Left ventricle myocardium inferior (tissue), 1 donor: Measurements from ENCODE around the gene CHCHD5. TPM values are rescaled to one million over a fixed set of nuclear protein-coding genes. Genes with fewer than 3 reads are reported as not detected.

Experiments
- DNase-seq: peaks from one replicate; pipeline ENCODE4 v3.0.0-alpha.2; 2020
- H3K27ac ChIP-seq: fragments of 200-600 bp; replicated peaks from 2 replicates; pipeline ENCODE4 v1.8.0; 2021
- H3K27me3 ChIP-seq: fragments of 200-600 bp; 2 replicates; pipeline ENCODE4 v1.8.0; 2021; ENCODE audit warnings: low read depth
- H3K36me3 ChIP-seq: fragments of 200-600 bp; 2 replicates; pipeline ENCODE4 v1.8.0; 2021
- H3K4me1 ChIP-seq: fragments of 200-600 bp; 2 replicates; pipeline ENCODE4 v1.8.0; 2021
- H3K4me3 ChIP-seq: fragments of 200-600 bp; 2 replicates; pipeline ENCODE4 v1.8.0; 2021; ENCODE audit warnings: mild to moderate bottlenecking, moderate library complexity
- H3K9me3 ChIP-seq: fragments of 200-600 bp; replicated peaks from 2 replicates; pipeline ENCODE4 v1.8.0; 2021
- CTCF ChIP-seq: fragments of 200-600 bp; IDR thresholded peaks from 2 replicates; pipeline ENCODE4 v1.8.0; 2021; ENCODE audit warnings: antibody characterized with exemption, mild to moderate bottlenecking, borderline replicate concordance
- intact Hi-C: fragments of 100-400 bp; cut with micrococcal nuclease; formaldehyde crosslinking; loops from one replicate; pipeline ENCODE4 v1.11.0; 2022
- total RNA-seq: library from RNA; stranded (reverse); fragmentation: NEBNext Ultra II Directional; extraction: Animal tissue kit (Norgen Biotek cat#: 25700); gene quantifications from one replicate; pipeline ENCODE4 v1.2.1, GENCODE V29; 2021
- donor health status: DM: no; HTN: yes; CAD: no; lungs with severe emphysema.

Gene CHCHD5
- total RNA-seq, 1 donor from 2014 or later, result 19.2 TPM

GRCh38 chr2:112633708-112634107 is 49.3 kb downstream of the CHCHD5 start:
- no peak for TF ChIP-seq CTCF
- H3K36me3 ChIP-seq, result no peaks in the 10 kb centered on the region
- H3K27me3 ChIP-seq, result peaks cover 15% of the 10 kb centered on the region
- no peak for DNase-seq
- H3K9me3 ChIP-seq, result no peaks in the 10 kb centered on the region
- H3K4me1 ChIP-seq, result peaks cover 14% of the 10 kb centered on the region
- H3K4me3 ChIP-seq, result no peak overlapping the region
- H3K27ac ChIP-seq, result no peak overlapping the region
- intact Hi-C loops, result no loop called here

- H3K4me3 ChIP-seq, result no peak overlapping the region
- intact Hi-C loops, result no loop called here
- H3K4me1 ChIP-seq, result peaks cover 14% of the 10 kb centered on the region
- no peak for DNase-seq
- no peak overlapping the region for H3K27ac ChIP-seq
- H3K27me3 ChIP-seq, result peaks cover 11% of the 10 kb centered on the region
- no peaks in the 10 kb centered on the region for H3K9me3 ChIP-seq
- TF ChIP-seq CTCF, result no peak
- H3K36me3 ChIP-seq, result no peaks in the 10 kb centered on the region
Measured at GRCh38 chr2:112634153-112634873, 49.9 kb downstream of the CHCHD5 start.

GRCh38 chr2:112634874-112635157 is 50.4 kb downstream of the CHCHD5 start:
- intact Hi-C loops, result no loop called here
- Histone ChIP-seq H3K4me3 (no peak overlapping the region), H3K27me3 (peaks cover 6% of the 10 kb centered on the region), H3K27ac (no peak overlapping the region), H3K36me3 (no peaks in the 10 kb centered on the region), H3K9me3 (no peaks in the 10 kb centered on the region), H3K4me1 (peaks cover 14% of the 10 kb centered on the region)
- TF ChIP-seq CTCF, result no peak
- DNase-seq, result no peak

GRCh38 chr2:112636605-112637288 is 52.3 kb downstream of the CHCHD5 start:
- no peaks in the 10 kb centered on the region for H3K36me3 ChIP-seq
- H3K27ac ChIP-seq, result no peak overlapping the region
- H3K4me3 ChIP-seq, result no peak overlapping the region
- no peaks in the 10 kb centered on the region for H3K9me3 ChIP-seq
- intact Hi-C loops, result no loop called here
- peaks cover 11% of the 10 kb centered on the region for H3K4me1 ChIP-seq
- no peak for TF ChIP-seq CTCF
- H3K27me3 ChIP-seq, result no peaks in the 10 kb centered on the region
- no peak for DNase-seq

- Histone ChIP-seq H3K9me3 (no peaks in the 10 kb centered on the region), H3K27ac (no peak overlapping the region), H3K4me3 (no peak overlapping the region), H3K4me1 (peaks cover 11% of the 10 kb centered on the region), H3K27me3 (no peaks in the 10 kb centered on the region), H3K36me3 (no peaks in the 10 kb centered on the region)
- intact Hi-C loops, result no loop called here
- TF ChIP-seq CTCF, result no peak
- DNase-seq, result no peak
Measured at GRCh38 chr2:112637289-112637660, 52.9 kb downstream of the CHCHD5 start.

Other genes starting within 250 kb of the CHCHD5 start
- gene RGPD8, start 151.0 kb upstream of the CHCHD5 start, total RNA-seq, result 4.1 TPM
- gene TTL, start 102.5 kb upstream of the CHCHD5 start, total RNA-seq, result 47.1 TPM
- 11.7 TPM for gene POLR1B, start 42.1 kb upstream of the CHCHD5 start, total RNA-seq
- gene SLC20A1, start 61.3 kb downstream of the CHCHD5 start, total RNA-seq, result 10.5 TPM
- gene NT5DC4, start 136.4 kb downstream of the CHCHD5 start, total RNA-seq, result not detected
- 0.38 TPM for gene CKAP2L, start 180.0 kb downstream of the CHCHD5 start, total RNA-seq
- not detected for gene IL1A, start 199.9 kb downstream of the CHCHD5 start, total RNA-seq